Nephron progenitor cell (in vitro differentiated cells): ENCODE data around the gene ADPRM.

Source experiments
- DNase-seq: peaks from one replicate; pipeline ENCODE4 v3.0.0; 2021
- H3K27ac Mint-ChIP-seq: 2 replicates; pipeline ENCODE4 v1.8.0; 2021; ENCODE audit warnings: mild to moderate bottlenecking, moderate library complexity, mixed read lengths
- H3K27me3 Mint-ChIP-seq: 2 replicates; pipeline ENCODE4 v1.8.0; 2021; ENCODE audit warnings: mild to moderate bottlenecking, low read depth, mixed read lengths; ENCODE audit not compliant: poor library complexity
- H3K36me3 Mint-ChIP-seq: 2 replicates; pipeline ENCODE4 v1.8.0; 2021; ENCODE audit warnings: low read depth, mixed read lengths
- H3K4me1 Mint-ChIP-seq: 2 replicates; pipeline ENCODE4 v1.8.0; 2021; ENCODE audit warnings: mixed read lengths
- H3K4me3 Mint-ChIP-seq: 2 replicates; pipeline ENCODE4 v1.8.0; 2021; ENCODE audit warnings: mild to moderate bottlenecking, moderate library complexity, mixed read lengths
- H3K9me3 Mint-ChIP-seq: 2 replicates; pipeline ENCODE4 v1.8.0; 2021; ENCODE audit warnings: mild to moderate bottlenecking, moderate library complexity, mixed read lengths
- TF ChIP-seq, protein P1 (sequence below): fragments of 200-600 bp; sonication (generic); IDR thresholded peaks from 2 replicates; pipeline ENCODE4 v1.5.0; 2021; ENCODE audit warnings: antibody characterized with exemption

ADPRM gene

DNA sequence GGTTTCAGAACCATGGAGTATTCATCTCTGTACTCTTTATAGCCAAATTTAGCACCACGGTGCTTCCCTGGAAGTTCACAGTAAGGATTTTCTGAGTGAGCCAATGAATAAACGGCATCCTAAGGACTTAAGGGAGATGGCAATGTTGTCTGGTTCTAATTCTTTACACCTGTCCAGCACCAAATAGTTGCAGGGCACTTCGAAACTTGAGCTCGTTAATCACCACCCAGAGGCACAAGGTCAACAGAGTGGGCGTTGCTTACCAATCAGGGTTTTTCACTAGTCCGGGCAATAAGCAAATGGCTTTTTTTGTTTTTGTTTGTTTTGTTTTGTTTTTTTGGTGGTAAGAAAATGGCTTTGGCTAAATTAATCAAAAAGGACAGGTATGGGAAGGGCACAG lies 60.7 kb downstream of the ADPRM start:
- DNase-seq = no peak
- no peak overlapping the region for H3K27ac Mint-ChIP-seq
- TF ChIP-seq, protein P1, sequence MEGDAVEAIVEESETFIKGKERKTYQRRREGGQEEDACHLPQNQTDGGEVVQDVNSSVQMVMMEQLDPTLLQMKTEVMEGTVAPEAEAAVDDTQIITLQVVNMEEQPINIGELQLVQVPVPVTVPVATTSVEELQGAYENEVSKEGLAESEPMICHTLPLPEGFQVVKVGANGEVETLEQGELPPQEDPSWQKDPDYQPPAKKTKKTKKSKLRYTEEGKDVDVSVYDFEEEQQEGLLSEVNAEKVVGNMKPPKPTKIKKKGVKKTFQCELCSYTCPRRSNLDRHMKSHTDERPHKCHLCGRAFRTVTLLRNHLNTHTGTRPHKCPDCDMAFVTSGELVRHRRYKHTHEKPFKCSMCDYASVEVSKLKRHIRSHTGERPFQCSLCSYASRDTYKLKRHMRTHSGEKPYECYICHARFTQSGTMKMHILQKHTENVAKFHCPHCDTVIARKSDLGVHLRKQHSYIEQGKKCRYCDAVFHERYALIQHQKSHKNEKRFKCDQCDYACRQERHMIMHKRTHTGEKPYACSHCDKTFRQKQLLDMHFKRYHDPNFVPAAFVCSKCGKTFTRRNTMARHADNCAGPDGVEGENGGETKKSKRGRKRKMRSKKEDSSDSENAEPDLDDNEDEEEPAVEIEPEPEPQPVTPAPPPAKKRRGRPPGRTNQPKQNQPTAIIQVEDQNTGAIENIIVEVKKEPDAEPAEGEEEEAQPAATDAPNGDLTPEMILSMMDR = no peak
- no peaks in the 10 kb centered on the region for H3K9me3 Mint-ChIP-seq
- H3K4me3 Mint-ChIP-seq = no peak overlapping the region
- peaks cover 42% of the 10 kb centered on the region for H3K27me3 Mint-ChIP-seq
- H3K4me1 Mint-ChIP-seq = peaks cover 42% of the 10 kb centered on the region
- no peaks in the 10 kb centered on the region for H3K36me3 Mint-ChIP-seq
